Neutrophil (primary cell): ENCODE results near the gene NGB.

ENCODE experiments used
- H3K27ac ChIP-seq: fragments of 200-600 bp; sonication (generic); 2 replicates; pipeline ENCODE4 v1.5.1; 2016; ENCODE audit warnings: mild to moderate bottlenecking, moderate library complexity
- H3K27me3 ChIP-seq: fragments of 200-600 bp; sonication (generic); 2 replicates; pipeline ENCODE4 v1.6.0; 2016; ENCODE audit warnings: mild to moderate bottlenecking
- H3K36me3 ChIP-seq: fragments of 200-600 bp; sonication (generic); 2 replicates; pipeline ENCODE4 v1.5.1; 2017
- H3K4me1 ChIP-seq, 2 experiments: fragments of 200-600 bp in 1 of 2; sonication (generic) in 1 of 2; 1 replicate in 1 of 2; 2 replicates in 1 of 2; pipeline versions ENCODE4 v1.5.1 to v1.6.1; 2013 to 2016; ENCODE audit warnings: low read depth in 1 of 2, low read length in 1 of 2, mild to moderate bottlenecking in 1 of 2, moderate library complexity in 1 of 2; ENCODE audit not compliant: control insufficient read depth in 1 of 2, insufficient read depth in 1 of 2
- H3K4me3 ChIP-seq, 2 experiments: fragments of 200-600 bp in 1 of 2; sonication (generic) in 1 of 2; 1 replicate in 1 of 2; 2 replicates in 1 of 2; pipeline ENCODE4 v1.5.1; 2013 to 2016; ENCODE audit warnings: low read depth in 1 of 2, low read length in 1 of 2, mild to moderate bottlenecking in 1 of 2, moderate library complexity in 1 of 2
- H3K9me3 ChIP-seq: fragments of 200-600 bp; sonication (generic); 2 replicates; pipeline ENCODE4 v1.5.1; 2016
- CTCF ChIP-seq: fragments of 200-600 bp; sonication (generic); IDR thresholded peaks from 2 replicates; pipeline ENCODE4 v1.5.1; 2016; ENCODE audit warnings: antibody characterized with exemption

NGB gene

DNA sequence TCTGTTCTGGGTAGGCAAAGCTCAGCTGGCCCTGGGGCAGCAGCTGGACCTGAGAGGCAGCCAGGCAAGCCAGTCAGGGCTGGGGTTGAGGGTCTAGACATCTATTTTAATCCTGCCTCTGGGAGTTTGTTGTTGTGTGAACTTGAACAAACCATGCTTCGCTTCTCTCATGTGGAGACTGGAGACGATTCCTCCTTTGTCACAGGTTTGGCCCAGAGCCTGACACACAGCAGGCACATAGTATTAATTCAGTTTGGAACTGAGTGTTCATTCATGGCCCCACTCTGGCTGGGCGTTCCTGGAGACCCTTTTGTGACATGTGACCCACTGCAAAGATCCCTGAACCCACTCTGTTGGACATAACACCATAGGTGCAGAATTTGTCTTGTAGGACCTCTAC lies 39.3 kb downstream of the NGB start:
- H3K4me1 ChIP-seq = no peaks in the 10 kb centered on the region
- H3K9me3 ChIP-seq = no peaks in the 10 kb centered on the region
- TF ChIP-seq CTCF = no peak
- H3K27ac ChIP-seq = no peak overlapping the region
- H3K27me3 ChIP-seq = no peaks in the 10 kb centered on the region
- no peak overlapping the region for H3K4me3 ChIP-seq
- H3K36me3 ChIP-seq = no peaks in the 10 kb centered on the region

DNA sequence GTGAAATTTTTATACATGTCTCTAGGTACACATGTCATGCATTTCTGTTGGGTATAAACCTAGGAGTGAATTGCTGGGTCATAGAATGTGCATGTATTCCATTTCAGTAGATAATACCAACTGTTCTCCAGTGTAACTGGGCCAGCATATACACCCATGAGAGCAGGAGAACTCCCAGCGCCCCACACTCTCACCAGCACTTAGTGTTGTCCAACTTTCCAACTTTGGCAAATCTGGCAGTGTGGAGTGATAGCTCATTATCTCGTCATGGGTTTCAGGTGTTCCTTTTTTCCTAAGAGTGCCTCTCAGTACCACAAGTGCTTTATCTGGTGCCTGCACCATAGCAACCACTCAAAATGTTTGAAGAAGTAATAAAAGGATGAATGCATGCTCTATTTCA lies 40.1 kb downstream of the NGB start:
- Histone ChIP-seq H3K9me3 (no peaks in the 10 kb centered on the region), H3K36me3 (no peaks in the 10 kb centered on the region), H3K27me3 (no peaks in the 10 kb centered on the region), H3K4me3 (no peak overlapping the region), H3K4me1 (no peaks in the 10 kb centered on the region), H3K27ac (no peak overlapping the region)
- no peak for TF ChIP-seq CTCF

DNA sequence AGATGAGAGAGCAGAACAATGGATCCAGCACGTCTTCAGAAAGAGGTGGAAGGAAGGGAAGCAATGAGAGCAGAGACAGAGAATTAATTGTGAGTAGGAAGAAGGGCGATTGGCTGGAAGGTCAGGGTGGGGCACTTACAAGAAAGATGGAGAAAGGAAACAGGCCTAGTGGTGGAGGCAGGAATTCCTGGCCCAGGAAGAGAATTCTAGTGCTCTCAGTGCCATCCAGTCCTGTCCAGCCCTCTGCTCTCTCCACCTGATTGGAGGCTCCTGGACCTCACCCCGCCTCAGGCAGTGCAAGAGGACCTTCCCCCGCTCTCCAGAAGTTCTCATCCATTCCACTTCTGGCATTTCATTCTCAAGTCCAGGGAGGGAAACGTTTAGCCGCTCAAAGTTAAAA lies 43.0 kb downstream of the NGB start:
- no peak overlapping the region for H3K4me3 ChIP-seq
- H3K27ac ChIP-seq = no peak overlapping the region
- no peak for TF ChIP-seq CTCF
- H3K36me3 ChIP-seq = no peaks in the 10 kb centered on the region
- H3K27me3 ChIP-seq = no peaks in the 10 kb centered on the region
- no peaks in the 10 kb centered on the region for H3K4me1 ChIP-seq
- H3K9me3 ChIP-seq = no peaks in the 10 kb centered on the region

GRCh38 chr14:77225892-77226557 lies 45.0 kb downstream of the NGB start:
- no peaks in the 10 kb centered on the region for H3K4me1 ChIP-seq

GRCh38 chr14:77225254-77225653 lies 45.8 kb downstream of the NGB start:
- TF ChIP-seq CTCF = no peak
- Histone ChIP-seq H3K36me3 (no peaks in the 10 kb centered on the region), H3K4me3 (no peak overlapping the region), H3K27me3 (no peaks in the 10 kb centered on the region), H3K4me1 (no peaks in the 10 kb centered on the region), H3K9me3 (no peaks in the 10 kb centered on the region), H3K27ac (no peak overlapping the region)

More at GRCh38 chr14:77225892-77226557, 45.0 kb downstream of the NGB start:
- Histone ChIP-seq H3K9me3 (no peaks in the 10 kb centered on the region), H3K4me3 (no peak overlapping the region), H3K36me3 (no peaks in the 10 kb centered on the region), H3K27me3 (no peaks in the 10 kb centered on the region), H3K27ac (no peak overlapping the region)
- TF ChIP-seq CTCF = no peak

GRCh38 chr14:77224212-77224611 lies 46.8 kb downstream of the NGB start:
- no peaks in the 10 kb centered on the region for H3K36me3 ChIP-seq
- no peak for TF ChIP-seq CTCF
- H3K4me3 ChIP-seq = no peak overlapping the region
- H3K27me3 ChIP-seq = no peaks in the 10 kb centered on the region
- H3K4me1 ChIP-seq = no peaks in the 10 kb centered on the region
- H3K27ac ChIP-seq = no peak overlapping the region
- H3K9me3 ChIP-seq = no peaks in the 10 kb centered on the region
